Bronchial epithelial cell (primary cell): ENCODE measurements around the gene SP9. TPM values are rescaled to one million over a fixed set of nuclear protein-coding genes. Genes with fewer than 3 reads are reported as not detected.

ENCODE experiments used
- total RNA-seq: library from RNA; depleted of rRNA; stranded (reverse); fragments of >200 nt; gene quantifications from 2 replicates; pipeline ENCODE4 v1.2.1, GENCODE V29; 2014

Gene SP9
- total RNA-seq, 1 donor from 2014 or later = not detected

Other genes with a start within 250 kb of the SP9 start
- 132 and 153 TPM in 2 replicates for gene OLA1, start 86.4 kb upstream of the SP9 start, total RNA-seq
- gene SCRN3, start 60.8 kb downstream of the SP9 start, total RNA-seq = 20.0 and 21.8 TPM in 2 replicates
- 1.3 TPM in 2 replicates for gene GPR155, start 152.1 kb downstream of the SP9 start, total RNA-seq